HG03575 (cell line): ENCODE measurements around the gene MAB21L1.

Source experiments
- ATAC-seq: cut with Tn5 transposase; IDR thresholded peaks from one replicate; pipeline ENCODE4 v1.9.1; 2021; ENCODE audit not compliant: unreplicated experiment, insufficient number of reproducible peaks, low FRiP score; ENCODE audit errors: extremely low read depth

Gene MAB21L1

DNA sequence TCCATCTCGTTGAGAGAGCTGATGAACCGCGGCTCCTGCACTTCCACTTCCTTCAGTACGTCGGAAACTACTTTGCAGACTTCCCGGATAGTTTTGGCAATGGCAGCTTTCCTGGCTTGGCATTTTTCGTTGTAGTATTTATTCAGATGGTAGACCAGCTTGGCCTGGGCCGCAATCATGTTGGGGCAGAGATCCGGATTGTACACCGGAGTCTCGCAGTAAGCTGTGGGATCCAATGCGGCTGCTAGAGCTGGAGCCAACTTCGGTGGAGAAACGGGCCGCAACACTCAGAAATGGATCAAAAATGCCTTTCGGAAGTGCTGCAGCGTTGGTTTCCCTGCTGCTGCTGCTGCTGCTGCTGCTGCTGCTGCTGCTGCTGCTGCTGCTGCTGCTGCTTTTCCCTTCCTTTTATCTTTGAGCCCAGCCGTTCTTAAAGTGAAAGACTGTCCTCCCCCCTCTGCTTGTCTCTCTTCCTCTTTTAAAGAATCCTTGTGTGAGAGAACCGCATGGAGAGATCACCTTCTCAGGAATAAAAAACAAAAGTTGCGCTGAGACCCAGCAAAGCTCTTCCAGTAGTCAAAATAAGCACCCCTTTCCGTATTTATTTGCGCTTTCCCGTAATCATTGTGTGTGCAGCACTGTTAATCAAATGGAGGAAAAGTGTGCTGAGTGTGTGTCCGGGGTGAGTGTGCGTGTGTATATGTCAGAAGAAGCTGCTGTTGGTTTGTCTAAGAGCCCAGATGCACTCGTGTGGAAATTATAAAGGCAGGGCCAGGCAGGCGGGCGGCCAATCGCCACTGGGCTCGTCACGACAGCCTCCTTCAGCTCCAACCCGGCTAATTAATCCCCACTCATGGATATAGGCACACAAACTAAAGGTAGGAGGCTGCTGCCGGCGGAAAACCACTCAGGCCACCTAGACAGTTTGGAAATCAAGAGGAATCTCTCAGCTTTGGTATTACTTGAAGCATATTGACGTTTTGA lies at the start of gene MAB21L1:
Gene MAB21L1, minus strand, starts transcription at position 730 of the 984 bp plus-strand sequence. Its CDS starts 551 bp downstream, at position 179.
- ATAC-seq: no peak

DNA sequence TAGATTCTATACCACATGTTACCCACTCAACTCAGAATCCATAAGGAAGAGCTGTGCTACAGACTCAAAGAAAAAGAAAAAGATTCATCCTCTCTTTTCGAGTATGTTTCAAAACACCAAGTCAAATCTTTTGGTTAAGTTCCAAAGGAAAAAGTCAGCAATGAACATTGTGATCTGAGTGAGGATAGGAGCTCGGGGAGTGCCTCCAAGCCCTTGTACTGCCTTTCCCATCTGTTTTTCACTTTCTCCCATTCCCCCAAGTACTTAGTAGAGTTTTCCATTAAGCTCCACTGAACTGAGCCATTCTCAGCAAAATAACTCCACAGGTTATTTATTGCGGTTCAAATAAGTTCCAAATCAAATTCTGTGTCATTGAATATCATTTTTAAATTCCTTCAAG lies 47.7 kb upstream of the MAB21L1 start:
- ATAC-seq: no peak

DNA sequence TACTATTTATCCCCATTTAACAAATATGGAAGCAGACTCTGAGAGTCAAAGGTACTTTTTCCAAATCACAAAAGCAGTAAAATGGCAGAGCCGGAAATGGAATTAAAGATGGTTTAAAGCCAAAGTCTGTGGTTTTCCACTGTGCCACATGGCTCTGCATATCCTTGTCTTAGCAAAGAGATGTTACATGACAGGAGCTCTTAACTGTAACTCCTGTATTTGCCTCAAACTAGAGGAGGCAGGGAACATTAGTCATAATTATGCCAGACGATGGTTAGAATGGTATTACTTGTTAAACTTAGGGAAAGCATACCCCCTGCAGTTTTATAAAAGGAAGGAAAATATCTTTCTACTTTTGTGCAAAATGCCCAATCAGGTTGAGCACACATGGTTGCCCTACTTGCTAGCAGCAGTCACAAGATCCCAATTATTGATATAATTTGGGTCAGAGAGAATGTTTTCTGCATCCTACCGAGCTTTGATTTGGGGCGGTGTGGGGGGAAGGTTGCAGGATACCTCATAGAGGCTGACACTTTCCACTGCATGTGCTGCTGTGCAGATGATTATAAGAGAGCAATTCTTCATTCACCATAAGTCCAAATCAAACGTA lies 42.0 kb upstream of the MAB21L1 start:
- ATAC-seq: no peak

DNA sequence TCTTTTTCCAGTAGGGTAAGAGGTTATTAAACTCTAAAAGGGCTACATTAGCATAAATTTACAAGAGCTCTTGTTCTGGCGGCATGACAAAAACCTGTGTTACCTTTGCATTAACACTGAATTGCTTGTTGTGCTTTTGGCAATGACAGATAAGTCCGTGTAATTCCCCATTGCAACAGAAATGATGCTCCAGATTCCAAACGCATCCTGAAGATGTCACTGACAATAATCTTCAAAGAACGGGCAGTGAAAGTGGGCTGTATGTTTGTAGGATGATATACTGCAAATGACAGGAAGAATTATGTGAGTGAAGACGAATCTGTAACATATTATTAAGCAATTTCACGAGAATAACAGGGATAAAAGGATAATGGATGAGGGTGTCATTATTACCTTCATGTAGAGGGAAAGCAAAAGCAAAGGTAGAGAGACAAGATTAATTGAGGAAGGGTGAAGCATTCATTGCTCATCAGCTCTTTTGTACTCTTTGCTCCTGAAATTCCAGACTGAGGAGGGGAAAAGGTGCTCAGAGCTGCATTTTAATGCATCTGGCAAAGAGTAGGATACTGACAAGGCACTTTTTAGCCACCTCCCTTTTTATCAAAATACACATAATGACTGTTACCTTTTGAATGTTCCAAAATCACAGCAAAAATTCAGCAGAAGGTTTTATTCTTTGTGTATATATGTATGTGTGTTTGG lies 38.5 kb upstream of the MAB21L1 start:
- no peak for ATAC-seq

DNA sequence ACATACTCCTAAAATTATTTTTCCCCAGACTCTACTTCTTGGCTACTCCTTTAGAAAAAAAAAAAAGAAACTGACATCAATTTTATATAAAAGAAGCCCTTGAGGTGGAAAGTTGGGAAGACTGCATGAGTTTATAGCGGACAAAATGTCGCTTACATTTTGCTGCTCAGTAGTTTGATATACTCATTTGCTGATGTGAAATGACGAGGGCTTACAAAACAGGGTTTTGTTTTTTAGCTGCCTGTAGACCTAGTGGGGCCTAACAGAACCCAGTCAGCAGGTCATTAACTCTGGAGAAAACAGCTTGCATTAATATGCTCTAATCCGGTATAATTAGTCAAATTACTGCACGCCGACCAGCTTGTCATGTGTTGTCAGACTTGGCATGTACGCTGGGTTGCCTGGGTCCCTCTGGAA lies 37.6 kb upstream of the MAB21L1 start:
- ATAC-seq: no peak

DNA sequence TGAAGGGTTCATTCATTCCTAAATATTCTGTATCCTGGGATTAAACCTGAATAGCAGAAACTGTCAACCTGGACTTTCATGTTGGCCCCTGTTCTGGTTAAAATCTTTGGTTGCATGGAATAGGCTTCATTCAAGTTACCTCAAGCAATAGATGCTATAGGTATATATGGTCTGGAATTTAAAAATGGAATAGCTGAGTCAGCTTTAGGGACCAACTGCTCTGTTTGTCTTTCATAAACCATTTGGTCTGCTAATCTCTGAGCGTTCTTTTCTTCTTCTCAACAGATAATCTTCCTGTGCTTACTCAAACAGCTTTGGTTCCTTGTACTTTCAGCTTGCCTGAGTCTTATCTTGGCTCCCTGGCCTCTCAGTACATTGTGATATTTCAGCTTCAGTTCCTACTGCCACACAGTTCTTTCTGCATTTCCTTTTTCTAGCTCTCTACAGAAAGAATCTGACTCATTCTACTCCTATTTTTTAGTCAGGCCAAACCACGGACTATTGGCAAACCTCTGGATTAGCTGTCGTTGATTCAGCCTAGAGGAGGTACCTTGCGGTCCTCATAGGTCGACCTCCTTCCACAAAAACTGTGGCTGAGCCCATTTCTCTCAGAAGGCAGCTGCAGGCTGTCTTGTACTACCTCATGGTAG lies 35.9 kb upstream of the MAB21L1 start:
- ATAC-seq: no peak

DNA sequence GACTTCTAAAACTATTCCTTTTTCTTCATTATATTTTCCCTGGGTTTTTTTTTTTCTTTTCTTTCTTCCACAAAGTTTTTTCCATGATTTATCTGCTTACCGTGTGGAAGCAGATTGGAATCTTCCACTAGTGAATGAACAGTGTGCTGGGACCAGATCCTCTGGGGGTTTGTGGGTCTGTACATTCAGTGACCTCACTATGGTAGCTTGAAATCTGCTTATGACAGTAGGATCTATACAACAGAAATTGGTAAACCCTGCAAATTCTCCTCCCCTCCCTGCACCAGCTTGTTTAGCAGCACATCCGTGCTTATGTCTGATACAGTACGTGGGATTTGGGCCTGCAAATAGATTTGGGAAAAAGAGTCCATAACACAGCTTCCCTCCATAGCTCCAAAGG lies 26.0 kb upstream of the MAB21L1 start:
- no peak for ATAC-seq

DNA sequence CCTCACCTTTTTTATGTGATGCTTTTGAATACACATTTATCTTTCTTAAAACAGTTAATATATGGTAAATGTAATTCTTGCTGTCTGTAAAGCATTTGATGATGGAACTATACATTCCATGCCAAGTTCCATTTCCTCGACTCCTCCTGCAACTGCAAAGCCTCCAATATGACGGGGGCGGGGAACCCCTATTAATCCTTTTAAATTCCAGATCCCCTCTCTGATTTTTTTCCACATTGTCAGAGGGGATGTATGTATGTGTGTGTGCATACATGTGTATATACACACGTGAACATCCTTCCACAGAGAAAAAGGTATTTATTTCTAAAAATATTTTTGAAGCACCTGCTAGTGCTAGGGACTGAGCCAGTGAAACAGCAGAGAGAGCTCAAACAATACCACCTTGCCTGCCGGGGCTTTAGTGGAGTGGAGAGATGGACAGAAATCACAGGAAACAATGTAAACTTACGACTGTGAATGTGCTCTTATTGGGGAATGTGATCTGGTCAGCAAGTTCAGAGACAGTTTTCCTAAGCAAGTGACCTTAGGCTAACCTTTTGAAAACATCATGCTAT lies 25.3 kb upstream of the MAB21L1 start:
- no peak for ATAC-seq

DNA sequence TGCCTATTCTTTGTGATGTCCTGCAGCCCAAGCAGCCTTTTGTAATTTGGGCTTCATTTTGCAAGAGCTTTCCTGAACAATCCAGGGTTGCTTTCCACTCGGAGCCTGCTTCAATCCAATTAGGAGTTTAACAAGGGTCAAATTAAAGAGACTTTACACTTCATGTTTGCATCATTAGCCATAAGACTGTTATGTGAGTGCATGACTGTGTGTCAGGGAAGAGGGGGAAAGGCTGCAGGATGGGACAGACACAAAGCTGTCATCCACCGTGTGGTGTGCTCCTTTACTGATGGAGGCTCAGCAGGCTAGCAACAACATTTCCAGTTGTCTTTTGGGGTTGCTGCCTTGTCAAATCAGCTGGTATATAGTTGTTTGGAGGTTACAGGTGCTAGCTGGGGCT lies 23.7 kb upstream of the MAB21L1 start:
- no peak for ATAC-seq

DNA sequence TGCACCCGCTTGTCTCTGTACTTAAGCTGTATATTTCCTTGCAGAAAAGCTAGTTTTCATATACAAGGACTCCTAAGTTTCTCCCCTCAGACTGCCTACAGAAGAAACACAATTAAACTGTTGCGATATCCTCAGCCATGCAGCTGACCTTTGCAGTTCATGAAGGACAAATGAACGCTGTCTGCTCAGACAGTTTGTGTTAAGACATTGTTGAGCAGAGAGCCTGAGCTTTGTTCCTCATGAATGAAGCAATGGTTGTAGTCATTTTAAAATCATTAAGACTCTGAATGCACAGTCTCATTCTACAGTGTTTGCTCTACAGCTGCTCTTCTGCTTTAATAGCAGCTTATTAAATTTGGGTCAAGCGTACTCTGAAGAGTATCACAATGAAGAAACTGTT lies 23.2 kb upstream of the MAB21L1 start:
- ATAC-seq: no peak

DNA sequence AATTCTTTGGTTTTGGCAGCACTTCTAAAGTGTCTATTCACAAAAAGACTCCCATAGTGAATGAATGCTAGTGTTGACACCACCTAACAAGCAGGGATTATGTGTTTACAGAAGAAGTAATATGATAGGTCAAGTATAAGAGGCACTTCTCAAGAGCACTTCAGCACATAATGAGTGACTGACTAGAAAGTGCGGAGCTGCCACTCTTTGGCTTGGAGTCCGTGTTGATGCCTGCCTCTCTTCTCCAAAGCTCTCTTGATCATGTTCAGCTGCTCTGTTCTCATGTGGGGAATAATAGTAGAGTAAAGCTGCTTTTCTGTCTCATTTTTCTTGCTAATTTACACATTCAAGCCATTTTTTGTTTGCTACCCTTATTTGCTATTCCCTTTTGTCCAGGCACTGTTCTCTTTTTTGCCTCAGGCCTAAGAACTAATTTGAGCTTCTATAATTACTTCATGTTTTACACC lies 22.7 kb upstream of the MAB21L1 start:
- no peak for ATAC-seq

DNA sequence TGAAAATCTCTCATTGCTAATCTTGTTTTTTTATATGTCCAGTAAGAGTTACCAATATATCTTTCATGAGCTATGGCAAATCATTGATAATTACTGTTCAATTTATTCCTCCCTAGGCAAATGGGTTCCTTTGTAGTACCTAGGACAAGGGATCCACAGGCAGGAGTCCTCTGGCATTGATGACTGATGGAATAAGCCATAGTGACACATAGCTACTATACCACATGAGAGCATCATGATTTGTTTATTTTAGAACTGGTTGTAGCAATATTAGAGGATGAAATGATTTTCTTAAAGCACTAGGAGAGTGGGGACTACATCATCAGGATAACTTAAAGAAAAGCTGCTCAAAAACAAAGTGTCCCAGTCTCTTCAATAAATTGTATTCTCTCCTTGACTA lies 21.7 kb upstream of the MAB21L1 start:
- ATAC-seq: no peak

DNA sequence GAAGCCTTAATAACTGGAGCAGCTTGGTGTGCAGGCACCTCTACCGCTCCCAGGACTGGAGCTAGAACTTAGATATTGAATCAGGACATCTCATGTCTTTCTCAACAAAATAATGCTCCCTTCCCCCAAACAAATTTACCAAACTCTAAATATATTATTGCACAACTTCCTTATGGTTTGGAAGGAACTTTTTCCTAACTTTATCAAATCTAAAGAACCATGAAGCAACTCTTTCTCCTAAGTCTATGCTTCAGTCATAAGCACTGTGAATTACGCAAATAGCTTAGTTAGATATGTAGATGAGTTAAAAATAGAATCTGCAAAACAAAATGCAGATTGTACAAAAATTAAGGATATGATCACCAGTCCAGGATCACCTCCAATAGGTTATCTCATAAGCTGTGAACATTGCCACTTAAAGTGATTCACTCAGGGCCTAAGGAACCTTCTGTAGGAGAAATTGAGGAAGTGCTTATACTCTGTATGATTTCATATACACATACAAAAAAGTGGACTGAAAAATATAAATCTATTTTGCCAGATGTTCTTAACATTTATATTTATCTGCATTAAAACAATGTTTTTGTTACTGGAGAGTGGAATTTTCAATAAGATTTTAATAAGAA lies 20.4 kb upstream of the MAB21L1 start:
- ATAC-seq: no peak

DNA sequence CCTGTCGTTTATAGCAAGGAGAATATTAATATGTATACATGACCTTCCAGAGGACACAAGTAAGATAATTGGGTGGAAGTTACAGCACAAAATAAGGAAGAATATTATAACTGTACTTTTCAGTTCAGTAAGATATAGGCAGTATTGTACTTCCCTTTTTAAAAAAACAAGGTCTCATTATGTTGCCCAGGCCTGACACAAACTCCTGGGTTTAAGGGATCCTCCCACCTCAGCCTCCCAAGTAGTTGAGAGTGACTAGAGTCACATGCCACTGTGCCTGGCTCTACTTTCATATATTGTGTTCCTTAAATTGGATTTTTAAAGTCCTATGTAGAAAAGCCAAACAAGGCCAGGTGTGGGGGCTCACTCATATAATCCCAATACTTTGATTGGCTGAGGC lies 19.5 kb upstream of the MAB21L1 start:
- ATAC-seq: no peak

DNA sequence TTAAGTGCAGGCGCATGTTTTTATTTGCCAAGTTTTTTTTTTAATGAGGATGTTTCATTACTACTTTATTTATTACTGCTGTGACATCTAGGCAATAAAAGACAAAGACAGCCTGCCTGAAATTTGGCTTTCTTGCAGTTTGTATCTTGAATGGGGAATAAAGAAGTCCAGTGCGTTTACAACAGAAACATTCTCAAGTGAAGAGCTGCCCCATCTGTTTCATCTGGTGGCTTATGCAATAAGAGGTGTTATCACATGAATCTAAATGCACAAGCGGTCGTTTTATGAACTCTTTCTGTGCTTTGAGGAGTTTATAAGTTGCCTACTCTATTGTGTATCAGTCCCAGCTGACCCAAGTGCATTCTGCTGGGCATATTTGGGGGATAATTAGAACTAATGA lies 12.6 kb upstream of the MAB21L1 start:
- no peak for ATAC-seq

DNA sequence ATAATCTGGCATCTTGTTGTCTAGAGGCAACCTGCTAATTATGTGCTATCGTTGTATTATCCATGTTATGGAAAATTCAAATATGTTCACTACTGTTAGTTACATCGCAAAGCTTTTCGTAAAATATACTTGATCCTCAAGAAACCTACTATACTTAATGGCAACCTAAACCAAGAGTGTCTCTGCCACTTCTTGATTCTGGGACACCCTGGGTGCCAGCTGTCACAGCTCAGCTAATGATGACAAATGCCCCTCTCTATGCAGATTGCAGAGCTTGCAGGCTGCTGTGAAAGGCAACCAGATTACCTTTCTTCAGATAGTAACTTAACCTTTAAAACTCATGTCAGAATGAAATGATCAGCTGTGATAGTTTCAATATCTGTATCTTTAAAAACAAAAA lies 8.9 kb upstream of the MAB21L1 start:
- ATAC-seq: no peak

DNA sequence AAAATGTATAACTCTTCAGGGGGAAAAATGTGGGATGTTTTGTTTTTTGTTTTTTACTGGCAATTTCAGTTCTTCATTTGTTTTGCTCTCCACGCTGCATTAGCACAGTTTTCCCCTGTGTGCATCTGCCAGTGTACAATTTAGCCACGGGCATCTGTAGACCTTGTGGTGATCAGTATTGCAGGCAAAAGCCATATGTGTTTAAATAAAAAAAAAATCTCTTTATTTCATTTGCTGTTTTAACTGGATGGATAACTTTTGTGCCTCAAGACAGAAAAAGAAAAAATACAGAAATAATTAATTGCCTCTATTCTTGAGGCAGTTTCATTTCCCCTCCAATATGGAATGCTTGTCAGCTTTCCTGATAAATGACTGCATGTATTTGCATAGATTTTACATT lies 7.9 kb upstream of the MAB21L1 start:
- no peak for ATAC-seq

DNA sequence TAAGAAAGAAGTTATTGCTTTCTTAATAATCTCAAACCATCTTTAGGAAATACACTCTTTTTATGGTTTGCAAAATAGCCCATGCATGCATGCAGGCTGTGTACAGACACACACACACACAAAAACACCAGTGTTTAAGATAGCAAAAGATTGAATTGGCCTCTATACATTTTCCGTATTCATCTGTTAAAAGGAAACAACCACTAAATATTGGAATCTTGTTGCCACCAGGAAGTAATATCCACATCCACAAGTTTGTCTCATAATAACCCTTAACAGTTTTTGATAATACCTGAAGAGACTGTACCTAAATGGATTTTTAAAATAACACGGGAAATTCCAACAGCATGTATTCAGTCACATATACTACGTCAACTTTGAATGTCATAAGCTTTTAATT lies 7.3 kb upstream of the MAB21L1 start:
- no peak for ATAC-seq
